Retinal pigment epithelial cell (primary cell): ENCODE measurements around the gene LAMA1.
"Not testable (repeated sequence)": the region's sequence is repeated elsewhere in the genome, so short reads cannot be mapped to it uniquely, and the experiment has no call there.

Experiments
- DNase-seq: peaks from one replicate; pipeline ENCODE4 v3.0.0-alpha.2; 2010; ENCODE audit warnings: low read depth
- H3K4me3 ChIP-seq: 2 replicates; pipeline ENCODE4 v1.5.1; 2011; ENCODE audit warnings: mild to moderate bottlenecking, low read length, control low read depth, moderate library complexity
- TF ChIP-seq, protein P1 (sequence below): conservative IDR thresholded peaks from 2 replicates; pipeline ENCODE4 v1.5.1; 2011; ENCODE audit warnings: low read depth, low read length, control low read depth, inconsistent platforms

Gene LAMA1

GRCh38 chr18:7155092-7155491 lies 37.5 kb upstream of the LAMA1 start:
- no peak overlapping the region for H3K4me3 ChIP-seq
- DNase-seq: no peak
- TF ChIP-seq, protein P1, sequence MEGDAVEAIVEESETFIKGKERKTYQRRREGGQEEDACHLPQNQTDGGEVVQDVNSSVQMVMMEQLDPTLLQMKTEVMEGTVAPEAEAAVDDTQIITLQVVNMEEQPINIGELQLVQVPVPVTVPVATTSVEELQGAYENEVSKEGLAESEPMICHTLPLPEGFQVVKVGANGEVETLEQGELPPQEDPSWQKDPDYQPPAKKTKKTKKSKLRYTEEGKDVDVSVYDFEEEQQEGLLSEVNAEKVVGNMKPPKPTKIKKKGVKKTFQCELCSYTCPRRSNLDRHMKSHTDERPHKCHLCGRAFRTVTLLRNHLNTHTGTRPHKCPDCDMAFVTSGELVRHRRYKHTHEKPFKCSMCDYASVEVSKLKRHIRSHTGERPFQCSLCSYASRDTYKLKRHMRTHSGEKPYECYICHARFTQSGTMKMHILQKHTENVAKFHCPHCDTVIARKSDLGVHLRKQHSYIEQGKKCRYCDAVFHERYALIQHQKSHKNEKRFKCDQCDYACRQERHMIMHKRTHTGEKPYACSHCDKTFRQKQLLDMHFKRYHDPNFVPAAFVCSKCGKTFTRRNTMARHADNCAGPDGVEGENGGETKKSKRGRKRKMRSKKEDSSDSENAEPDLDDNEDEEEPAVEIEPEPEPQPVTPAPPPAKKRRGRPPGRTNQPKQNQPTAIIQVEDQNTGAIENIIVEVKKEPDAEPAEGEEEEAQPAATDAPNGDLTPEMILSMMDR: no peak

- TF ChIP-seq, protein P1: peak; percentile 5
- no peak for DNase-seq
Observed at GRCh38 chr18:7152440-7152839, 34.8 kb upstream of the LAMA1 start.

GRCh38 chr18:7147399-7147798 lies 29.8 kb upstream of the LAMA1 start:
- TF ChIP-seq, protein P1: no peak
- DNase-seq: peak; percentile 79
- no peak overlapping the region for H3K4me3 ChIP-seq

More at GRCh38 chr18:7152440-7152839, 34.8 kb upstream of the LAMA1 start:
- H3K4me3 ChIP-seq: no peak overlapping the region

DNA sequence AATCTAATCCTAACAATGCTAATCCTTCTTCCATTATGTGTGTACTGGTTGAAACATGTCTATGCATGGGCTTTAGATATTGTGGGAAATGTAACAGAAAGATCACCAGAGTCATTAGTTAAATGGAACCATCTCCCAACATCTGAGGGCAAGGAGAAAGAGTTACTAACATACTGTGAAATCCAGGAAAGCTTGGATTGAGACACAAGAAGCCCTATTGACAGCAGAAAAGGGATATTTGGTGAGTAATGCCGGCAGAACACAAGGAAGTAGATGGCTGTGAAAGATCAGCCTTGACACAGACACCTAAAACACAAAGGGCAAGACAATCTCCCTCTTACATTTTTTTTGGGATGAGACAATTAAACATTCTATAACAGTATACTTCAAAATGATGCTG lies 28.5 kb upstream of the LAMA1 start:
- no peak overlapping the region for H3K4me3 ChIP-seq
- TF ChIP-seq, protein P1: no peak
- no peak for DNase-seq

DNA sequence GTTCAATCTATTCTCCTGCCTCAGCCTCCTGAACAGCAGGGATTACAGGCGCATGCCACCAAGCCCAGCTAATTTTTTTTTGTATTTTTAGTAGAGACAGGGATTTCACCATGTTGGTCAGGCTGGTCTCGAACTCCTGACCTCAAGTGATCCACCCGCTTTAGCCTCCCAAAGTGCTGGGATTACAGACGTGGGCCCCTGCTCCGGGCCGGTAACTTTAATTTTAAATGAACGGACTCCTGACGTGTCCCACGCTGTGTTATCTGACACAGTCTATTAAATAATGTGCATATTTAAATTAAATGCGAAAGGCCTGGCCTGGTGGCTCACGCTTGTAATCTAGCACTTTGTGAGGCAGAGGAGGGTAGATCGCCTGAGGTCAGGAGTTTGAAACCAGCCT lies 27.3 kb upstream of the LAMA1 start:
- not testable (repeated sequence) for H3K4me3 ChIP-seq, DNase-seq

DNA sequence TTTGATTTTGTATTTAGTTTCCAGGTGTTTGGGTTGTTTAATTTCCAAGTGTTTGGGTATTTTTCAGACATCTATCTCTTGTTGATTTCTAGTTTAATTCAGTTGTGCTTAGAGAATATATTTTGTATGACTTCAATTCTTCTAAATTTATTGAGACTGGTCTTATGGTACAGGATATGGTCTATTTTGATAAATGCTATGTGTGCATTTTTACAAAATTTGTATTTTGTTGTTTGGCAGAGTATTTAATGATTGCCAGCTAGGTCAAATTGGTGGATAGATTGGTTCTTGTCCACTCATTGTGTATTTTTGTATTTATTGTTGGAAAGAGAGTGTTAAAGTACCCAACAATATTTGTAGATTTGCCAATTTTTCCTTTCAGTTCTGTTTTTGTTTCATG lies 23.7 kb upstream of the LAMA1 start:
- TF ChIP-seq, protein P1: no peak
- no peak for DNase-seq
- no peak overlapping the region for H3K4me3 ChIP-seq

DNA sequence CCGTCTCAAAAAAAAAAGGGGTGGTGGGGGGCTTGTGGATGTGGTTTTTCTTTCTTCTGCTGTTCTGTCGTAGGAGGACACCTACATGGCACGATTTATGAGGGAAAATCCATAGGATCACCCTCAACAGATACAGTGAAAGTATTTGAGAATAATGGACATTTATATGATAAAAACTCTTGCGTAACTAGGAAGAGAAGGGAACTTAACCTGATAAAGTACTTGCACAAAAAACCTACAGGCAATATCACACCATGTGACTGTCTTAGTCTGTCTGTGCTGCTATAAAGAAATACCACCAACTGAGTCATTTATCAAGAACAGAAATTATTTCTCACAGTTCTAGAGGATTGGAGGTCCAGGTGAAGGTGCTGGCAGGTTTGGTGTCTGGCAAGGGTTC lies 21.8 kb upstream of the LAMA1 start:
- TF ChIP-seq, protein P1: no peak
- no peak overlapping the region for H3K4me3 ChIP-seq
- no peak for DNase-seq

DNA sequence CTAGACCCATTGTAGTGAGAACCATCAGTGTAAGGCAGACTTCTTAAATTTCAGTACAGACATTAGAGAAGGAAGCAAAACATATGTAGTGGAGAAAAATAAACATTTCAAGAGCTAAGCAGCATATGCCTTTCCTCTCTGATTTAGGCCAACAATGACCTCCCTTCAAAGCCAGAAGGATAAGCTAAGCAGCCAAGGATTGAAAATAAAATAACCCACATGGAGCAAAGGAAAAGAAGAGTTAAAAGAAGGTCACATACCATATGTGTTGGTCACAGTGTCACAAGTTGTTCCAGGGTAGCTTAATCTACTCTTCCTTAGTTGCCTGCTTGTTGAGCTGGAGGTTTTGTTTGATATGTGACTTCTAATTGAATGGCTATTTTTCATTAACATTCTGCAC lies 15.6 kb upstream of the LAMA1 start:
- DNase-seq: peak; percentile 58
- no peak overlapping the region for H3K4me3 ChIP-seq
- TF ChIP-seq, protein P1: no peak
